Measurements from ENCODE around the gene SYNE1.

Gene SYNE1

GRCh38 chr6:152267967-152268845 lies 369.0 kb downstream of the SYNE1 start:
- no peak for DNase-seq

GRCh38 chr6:152265651-152266050 lies 371.5 kb downstream of the SYNE1 start:
- no peak for DNase-seq

DNA sequence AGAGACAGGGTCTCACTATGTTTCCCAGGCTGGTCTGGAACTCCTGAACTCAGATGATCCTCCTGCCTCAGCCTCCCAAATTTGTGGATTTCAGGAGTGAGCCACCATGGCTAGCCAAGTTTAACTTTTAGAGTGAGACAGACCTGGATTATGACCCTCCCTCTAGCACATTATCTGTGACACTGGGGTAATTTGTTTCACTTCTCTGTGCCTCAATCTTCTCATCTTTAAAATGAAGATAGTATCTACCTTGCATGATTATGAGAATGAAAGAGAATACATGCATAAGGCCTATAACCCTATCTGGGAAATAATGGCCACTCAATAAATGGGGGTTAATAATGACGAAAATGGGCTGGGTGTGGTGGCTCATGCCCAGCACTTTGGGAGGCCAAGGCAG lies 373.6 kb downstream of the SYNE1 start:
- DNase-seq, result no peak

GRCh38 chr6:152261179-152261578 lies 376.0 kb downstream of the SYNE1 start:
- no peak for DNase-seq

- no peak for DNase-seq
These were observed 377.9 kb downstream of the SYNE1 start for GRCh38 chr6:152259234-152259633.

DNA sequence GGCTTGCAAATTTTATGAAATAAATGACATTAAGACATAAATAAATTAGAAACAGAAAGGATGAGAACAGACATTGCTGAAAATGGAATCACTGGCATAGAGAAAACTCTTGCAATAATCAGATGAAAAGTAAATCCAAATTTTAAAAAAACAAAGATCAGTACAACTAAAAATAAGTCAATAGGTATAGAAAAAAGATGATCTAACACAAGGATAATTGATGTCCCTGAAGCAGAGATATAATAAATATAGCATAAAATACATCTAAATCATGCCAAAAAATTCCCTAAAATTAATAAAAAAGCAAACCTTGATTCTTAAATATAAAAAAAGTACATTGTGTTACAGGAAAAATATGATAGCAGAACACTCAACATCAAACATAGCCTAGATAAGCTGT lies 379.6 kb downstream of the SYNE1 start:
- DNase-seq, result no peak

- DNase-seq, result no peak
These were observed 387.0 kb downstream of the SYNE1 start for GRCh38 chr6:152250127-152250526.

DNA sequence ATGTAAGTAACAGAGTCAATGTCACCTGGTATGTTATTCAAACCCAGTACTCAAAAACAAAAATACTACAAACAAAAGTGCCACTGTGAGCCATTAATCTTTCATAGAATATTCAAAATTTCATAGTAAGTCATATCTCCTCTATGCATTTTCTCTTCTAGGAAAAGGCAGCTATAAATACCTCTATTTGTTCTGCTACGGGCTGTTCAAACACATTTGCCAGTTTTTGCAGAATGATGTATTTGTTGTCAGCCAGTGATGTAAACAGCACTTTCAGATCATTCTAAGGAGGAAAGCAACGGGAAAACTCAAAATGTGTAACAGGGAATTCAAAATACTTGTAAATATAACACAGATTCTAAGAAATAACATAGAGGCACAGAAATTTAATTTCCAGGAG lies 388.2 kb downstream of the SYNE1 start:
- DNase-seq, result no peak

- no peak for DNase-seq
These were observed 390.4 kb downstream of the SYNE1 start for GRCh38 chr6:152246554-152247337.

GRCh38 chr6:152244998-152245630 lies 392.0 kb downstream of the SYNE1 start:
- no peak for DNase-seq

GRCh38 chr6:152241013-152241766 lies 396.0 kb downstream of the SYNE1 start:
- DNase-seq, result no peak

DNA sequence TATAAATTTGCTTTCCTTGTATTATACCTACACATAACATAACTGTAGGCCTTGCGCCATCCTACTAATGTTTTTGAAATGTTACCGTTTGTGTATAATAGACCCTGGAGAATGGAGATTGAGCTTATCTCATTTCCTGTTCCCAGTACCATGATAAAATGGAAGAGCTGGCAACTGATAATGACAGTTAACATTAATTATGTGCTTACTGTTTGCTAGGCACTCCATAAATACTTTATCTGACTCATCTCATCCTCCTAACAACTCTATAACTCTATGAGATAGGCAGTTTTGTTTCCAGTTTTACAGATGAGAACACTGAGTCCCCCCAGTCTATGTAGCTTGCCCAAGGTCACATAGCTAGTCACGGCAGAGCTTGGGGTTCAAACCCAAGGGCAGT lies 396.7 kb downstream of the SYNE1 start:
- DNase-seq, result no peak

DNA sequence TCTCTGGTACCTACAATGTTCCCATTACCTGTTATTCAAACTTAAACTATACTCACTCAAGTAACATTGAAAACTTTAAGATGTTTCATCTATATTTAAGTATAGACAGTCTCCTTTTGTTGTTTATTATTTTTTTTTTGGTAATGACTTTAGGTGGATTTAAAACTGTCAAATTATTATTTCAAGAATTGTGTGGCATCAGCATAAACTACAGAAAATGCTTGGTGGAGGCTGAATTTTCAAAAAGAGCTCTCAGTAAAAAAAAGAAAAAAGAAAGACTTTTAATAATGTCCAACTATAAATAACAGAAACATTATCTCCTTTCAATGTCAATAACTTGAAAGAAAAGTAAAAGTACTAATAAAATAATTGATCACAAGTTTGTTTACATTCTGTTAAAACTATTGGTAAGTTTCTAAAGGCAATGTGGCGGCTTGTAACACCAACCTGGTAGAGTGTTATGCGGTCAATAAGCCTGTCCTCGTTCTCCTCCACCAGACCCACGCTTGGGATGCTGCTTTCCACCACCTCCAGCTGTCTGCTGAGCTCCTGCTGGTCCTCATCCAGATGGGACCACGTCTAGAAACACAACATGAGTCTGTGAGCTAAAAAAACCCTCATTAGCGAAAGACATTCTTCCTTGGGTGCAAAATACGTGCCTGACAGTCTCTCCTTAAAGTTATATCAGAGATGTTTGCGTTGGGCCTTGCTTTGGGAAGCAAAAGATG lies 400.6 kb downstream of the SYNE1 start:
- DNase-seq, result no peak

DNA sequence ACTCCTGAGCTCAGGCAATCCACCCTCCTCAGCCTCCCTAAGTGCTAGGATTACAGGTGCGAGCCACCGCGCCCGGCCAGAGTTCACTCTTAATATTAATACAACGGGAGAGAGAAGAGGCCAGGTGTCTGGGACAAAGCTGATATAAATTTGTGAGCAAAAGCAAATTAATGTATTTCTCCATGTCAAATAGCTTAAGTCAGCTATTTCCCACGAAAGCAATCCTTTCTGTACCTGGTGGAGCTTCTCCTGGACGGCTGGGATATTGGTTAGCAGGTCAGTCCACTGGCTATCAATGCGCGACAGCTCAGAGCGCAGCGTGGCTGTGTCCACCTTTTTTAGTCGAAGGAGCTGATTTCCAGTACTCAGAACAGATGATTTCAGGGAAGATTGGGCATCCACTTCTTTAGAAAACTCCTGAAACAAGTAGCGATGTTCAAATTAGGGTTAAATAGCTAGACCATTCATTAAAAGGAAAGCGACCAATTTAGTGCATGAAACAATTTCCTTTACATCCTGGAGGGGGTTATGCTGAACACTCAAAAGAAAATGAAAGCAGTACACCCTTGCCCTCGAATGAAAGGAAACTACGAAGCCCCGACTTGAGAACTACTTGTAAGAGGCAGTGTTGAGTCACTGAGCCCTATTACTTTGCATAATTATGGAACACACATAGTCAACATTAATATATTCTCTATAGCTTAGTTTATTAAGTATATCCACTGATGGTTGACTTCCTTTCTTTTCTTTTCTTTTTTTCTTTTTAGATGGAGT lies 403.4 kb downstream of the SYNE1 start:
- DNase-seq, result no peak

DNA sequence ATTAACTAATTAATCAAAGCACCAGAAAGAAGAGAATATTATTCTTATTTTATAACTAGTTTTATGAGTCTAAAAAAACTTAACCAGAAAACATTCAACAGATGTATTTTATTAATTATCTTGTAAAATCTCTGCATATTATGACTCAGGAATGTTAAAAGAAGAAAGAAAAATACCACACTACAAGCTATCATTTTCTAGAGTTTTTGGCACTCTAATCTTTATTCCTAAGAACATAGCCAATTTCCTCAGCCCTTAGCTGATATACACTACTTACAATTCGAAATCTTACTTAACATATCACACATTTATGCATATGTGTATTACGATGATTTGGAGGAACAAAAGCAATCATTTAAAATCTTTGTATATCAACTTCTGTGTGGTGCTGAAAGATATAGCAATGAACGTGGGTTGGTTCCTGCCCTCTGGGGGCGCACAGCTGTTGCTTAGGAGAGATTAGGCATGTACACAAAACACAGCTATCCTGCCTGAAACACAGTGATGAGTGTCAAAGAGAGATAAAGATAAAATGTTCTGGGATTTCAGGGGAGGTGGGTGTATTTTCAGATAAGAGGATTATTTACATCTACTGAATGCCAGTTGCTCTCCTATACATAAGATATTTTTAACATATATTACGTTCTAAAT lies 404.5 kb downstream of the SYNE1 start:
- DNase-seq, result no peak

GRCh38 chr6:152229330-152229729 lies 407.8 kb downstream of the SYNE1 start:
- DNase-seq, result no peak

DNA sequence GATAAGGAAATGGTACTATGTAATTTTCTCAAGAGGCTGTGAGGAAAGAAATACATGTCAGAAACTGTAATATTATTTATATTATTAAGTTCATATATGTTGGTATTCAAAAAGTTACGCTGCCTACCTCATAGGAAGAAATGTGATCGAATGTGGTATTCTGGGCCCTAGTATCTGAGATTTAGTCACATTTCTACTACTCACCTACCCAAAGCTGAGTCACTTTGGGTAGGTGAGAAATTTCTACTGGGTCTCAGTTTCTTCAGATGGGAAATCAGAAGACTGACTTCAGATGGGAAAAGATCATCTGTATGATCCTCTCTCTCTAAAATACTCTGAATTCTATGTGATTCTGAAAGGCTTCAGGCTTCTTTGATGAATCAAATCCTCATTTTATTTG lies 411.0 kb downstream of the SYNE1 start:
- DNase-seq, result no peak

DNA sequence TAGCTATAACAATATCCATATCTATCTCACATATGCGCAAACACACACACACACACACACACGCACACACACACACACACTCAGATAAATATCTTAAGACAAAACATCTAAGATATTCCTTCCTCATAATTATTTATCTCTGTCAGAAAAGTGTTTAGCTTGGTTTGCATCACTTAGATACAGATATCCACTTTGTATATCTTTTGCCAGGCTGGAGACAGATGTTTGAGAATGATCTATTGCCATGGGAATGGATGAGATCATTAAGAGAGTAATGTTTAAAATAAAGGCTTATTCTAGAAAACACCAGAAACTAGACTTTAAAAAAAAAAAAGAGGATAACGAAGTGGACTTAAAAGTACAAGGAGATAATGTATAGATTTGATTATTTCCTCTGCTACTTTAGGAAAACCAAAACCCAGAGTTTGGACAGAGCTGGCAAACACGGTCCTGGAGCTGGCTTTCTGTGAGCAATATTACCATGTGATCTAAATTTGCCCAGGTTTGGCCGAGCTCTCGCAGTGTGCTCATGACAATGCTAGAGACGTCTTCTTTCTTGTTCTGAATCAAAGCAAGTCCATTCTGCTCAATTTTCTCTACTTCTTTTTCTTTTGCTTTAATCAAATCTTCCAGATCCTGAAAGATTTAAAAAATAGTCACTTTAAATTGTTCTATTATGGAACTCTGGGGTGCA lies 411.8 kb downstream of the SYNE1 start:
- no peak for DNase-seq

- no peak for DNase-seq
These were observed 413.5 kb downstream of the SYNE1 start for GRCh38 chr6:152223636-152224035.

Measured in T1000 (cell line).